ENCODE results near the gene IDUA. TPM values are rescaled to one million over a fixed set of nuclear protein-coding genes. Genes with fewer than 3 reads are reported as not detected.

IDUA gene
- total RNA-seq, 1 donor from 2014 or later = 14.9 TPM

- no peak overlapping the region for H3K27ac Mint-ChIP-seq (ENCODE audit: unreplicated experiment)
- no peak for DNase-seq (ENCODE audit: low spot score)
- H3K9me3 Mint-ChIP-seq (ENCODE audit: unreplicated experiment) = no peaks in the 10 kb centered on the region
- no peaks in the 10 kb centered on the region for H3K4me1 Mint-ChIP-seq (ENCODE audit: unreplicated experiment)
- TF ChIP-seq, protein P1, sequence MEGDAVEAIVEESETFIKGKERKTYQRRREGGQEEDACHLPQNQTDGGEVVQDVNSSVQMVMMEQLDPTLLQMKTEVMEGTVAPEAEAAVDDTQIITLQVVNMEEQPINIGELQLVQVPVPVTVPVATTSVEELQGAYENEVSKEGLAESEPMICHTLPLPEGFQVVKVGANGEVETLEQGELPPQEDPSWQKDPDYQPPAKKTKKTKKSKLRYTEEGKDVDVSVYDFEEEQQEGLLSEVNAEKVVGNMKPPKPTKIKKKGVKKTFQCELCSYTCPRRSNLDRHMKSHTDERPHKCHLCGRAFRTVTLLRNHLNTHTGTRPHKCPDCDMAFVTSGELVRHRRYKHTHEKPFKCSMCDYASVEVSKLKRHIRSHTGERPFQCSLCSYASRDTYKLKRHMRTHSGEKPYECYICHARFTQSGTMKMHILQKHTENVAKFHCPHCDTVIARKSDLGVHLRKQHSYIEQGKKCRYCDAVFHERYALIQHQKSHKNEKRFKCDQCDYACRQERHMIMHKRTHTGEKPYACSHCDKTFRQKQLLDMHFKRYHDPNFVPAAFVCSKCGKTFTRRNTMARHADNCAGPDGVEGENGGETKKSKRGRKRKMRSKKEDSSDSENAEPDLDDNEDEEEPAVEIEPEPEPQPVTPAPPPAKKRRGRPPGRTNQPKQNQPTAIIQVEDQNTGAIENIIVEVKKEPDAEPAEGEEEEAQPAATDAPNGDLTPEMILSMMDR (IDR thresholded peaks at IDR 0.05; ENCODE audit: unreplicated experiment) = no peak
- no peak overlapping the region for H3K4me3 Mint-ChIP-seq (ENCODE audit: unreplicated experiment)
- H3K36me3 Mint-ChIP-seq (ENCODE audit: low read depth, unreplicated experiment) = peaks cover 24% of the 10 kb centered on the region
- H3K27me3 Mint-ChIP-seq (ENCODE audit: unreplicated experiment) = peaks cover 14% of the 10 kb centered on the region
These were observed 30.2 kb upstream of the IDUA start for GRCh38 chr4:956531-957230.

DNA sequence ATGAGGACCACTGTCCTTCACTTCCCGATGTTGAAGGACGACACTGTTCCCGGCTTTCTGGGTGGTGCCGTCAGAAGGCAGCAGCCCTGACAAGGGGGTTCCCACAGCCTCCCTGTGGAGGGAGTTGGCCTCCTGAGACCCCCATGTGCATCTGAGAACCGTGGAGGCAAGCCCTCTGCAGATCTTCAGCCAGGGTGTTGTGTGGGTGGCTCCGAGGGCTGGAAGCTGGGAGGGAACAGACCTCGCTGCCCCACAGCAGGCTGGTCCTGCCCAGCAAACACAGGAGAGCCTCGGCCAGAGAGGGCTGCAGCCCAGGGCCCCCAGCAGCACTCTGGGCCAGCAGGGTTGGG, 29.6 kb upstream of the IDUA start:
- TF ChIP-seq, protein P1 (IDR thresholded peaks at IDR 0.05; ENCODE audit: unreplicated experiment) = no peak
- Mint-ChIP-seq H3K27ac (ENCODE audit: unreplicated experiment) (no peak overlapping the region), H3K36me3 (ENCODE audit: low read depth, unreplicated experiment) (peaks cover 23% of the 10 kb centered on the region), H3K4me3 (ENCODE audit: unreplicated experiment) (no peak overlapping the region), H3K27me3 (ENCODE audit: unreplicated experiment) (peaks cover 15% of the 10 kb centered on the region), H3K9me3 (ENCODE audit: unreplicated experiment) (no peaks in the 10 kb centered on the region), H3K4me1 (ENCODE audit: unreplicated experiment) (no peaks in the 10 kb centered on the region)
- DNase-seq (ENCODE audit: low spot score) = no peak

DNA sequence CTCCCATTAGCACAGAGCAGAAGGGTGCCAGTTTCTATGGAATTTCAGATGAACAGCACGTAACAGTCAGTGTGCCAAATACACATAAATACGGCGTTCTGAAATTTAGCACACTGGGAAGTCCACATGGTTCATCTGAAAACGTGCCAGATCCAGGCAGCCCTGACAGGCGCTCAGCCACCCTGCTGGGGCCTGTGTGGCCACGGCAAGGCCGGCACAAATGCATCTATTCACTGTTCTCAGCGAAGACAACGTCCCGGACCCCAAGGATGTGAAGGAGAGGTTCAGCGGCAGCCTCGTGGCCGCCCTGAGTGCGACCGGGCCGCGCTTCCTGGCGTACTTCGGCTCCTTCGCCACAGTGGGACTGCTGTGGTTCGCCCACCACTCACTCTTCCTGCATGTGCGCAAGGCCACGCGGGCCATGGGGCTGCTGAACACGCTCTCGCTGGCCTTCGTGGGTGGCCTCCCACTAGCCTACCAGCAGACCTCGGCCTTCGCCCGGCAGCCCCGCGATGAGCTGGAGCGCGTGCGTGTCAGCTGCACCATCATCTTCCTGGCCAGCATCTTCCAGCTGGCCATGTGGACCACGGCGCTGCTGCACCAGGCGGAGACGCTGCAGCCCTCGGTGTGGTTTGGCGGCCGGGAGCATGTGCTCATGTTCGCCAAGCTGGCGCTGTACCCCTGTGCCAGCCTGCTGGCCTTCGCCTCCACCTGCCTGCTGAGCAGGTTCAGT, 29.1 kb upstream of the IDUA start:
- H3K27ac Mint-ChIP-seq (ENCODE audit: unreplicated experiment) = no peak overlapping the region
- H3K4me1 Mint-ChIP-seq (ENCODE audit: unreplicated experiment) = no peaks in the 10 kb centered on the region
- no peak for DNase-seq (ENCODE audit: low spot score)
- peaks cover 15% of the 10 kb centered on the region for H3K27me3 Mint-ChIP-seq (ENCODE audit: unreplicated experiment)
- peaks cover 18% of the 10 kb centered on the region for H3K36me3 Mint-ChIP-seq (ENCODE audit: low read depth, unreplicated experiment)
- H3K9me3 Mint-ChIP-seq (ENCODE audit: unreplicated experiment) = no peaks in the 10 kb centered on the region
- no peak overlapping the region for H3K4me3 Mint-ChIP-seq (ENCODE audit: unreplicated experiment)
- TF ChIP-seq, protein P1 (IDR thresholded peaks at IDR 0.05; ENCODE audit: unreplicated experiment) = no peak

GRCh38 chr4:958314-958665, 28.6 kb upstream of the IDUA start:
- Mint-ChIP-seq H3K36me3 (ENCODE audit: low read depth, unreplicated experiment) (peaks cover 18% of the 10 kb centered on the region), H3K27ac (ENCODE audit: unreplicated experiment) (no peak overlapping the region), H3K4me3 (ENCODE audit: unreplicated experiment) (no peak overlapping the region), H3K27me3 (ENCODE audit: unreplicated experiment) (peaks cover 15% of the 10 kb centered on the region), H3K4me1 (ENCODE audit: unreplicated experiment) (no peaks in the 10 kb centered on the region), H3K9me3 (ENCODE audit: unreplicated experiment) (no peaks in the 10 kb centered on the region)
- no peak for DNase-seq (ENCODE audit: low spot score)
- TF ChIP-seq, protein P1 (IDR thresholded peaks at IDR 0.05; ENCODE audit: unreplicated experiment) = no peak

- TF ChIP-seq, protein P1 (IDR thresholded peaks at IDR 0.05; ENCODE audit: unreplicated experiment) = no peak
- H3K36me3 Mint-ChIP-seq (ENCODE audit: low read depth, unreplicated experiment) = peaks cover 18% of the 10 kb centered on the region
- no peaks in the 10 kb centered on the region for H3K9me3 Mint-ChIP-seq (ENCODE audit: unreplicated experiment)
- H3K27me3 Mint-ChIP-seq (ENCODE audit: unreplicated experiment) = peaks cover 18% of the 10 kb centered on the region
- H3K4me3 Mint-ChIP-seq (ENCODE audit: unreplicated experiment) = no peak overlapping the region
- H3K27ac Mint-ChIP-seq (ENCODE audit: unreplicated experiment) = no peak overlapping the region
- DNase-seq (ENCODE audit: low spot score) = no peak
- H3K4me1 Mint-ChIP-seq (ENCODE audit: unreplicated experiment) = no peaks in the 10 kb centered on the region
These were observed 28.0 kb upstream of the IDUA start for GRCh38 chr4:958696-959337.
